Measurements from ENCODE around the gene MTA2.
"Not testable (repeated sequence)": the region's sequence is repeated elsewhere in the genome, so short reads cannot be mapped to it uniquely, and the experiment has no call there.

The MTA2 gene

GRCh38 chr11:62592146-62592815 is 9.4 kb downstream of the MTA2 start:
- DNase-seq: no peak

- DNase-seq: peak; percentile 98
These were observed 10.1 kb downstream of the MTA2 start, which contains the start of gene TUT1 for GRCh38 chr11:62591448-62592145. Gene TUT1 (minus strand): TSS chr11:62591523. CDS start chr11:62591485, 38 bp downstream.

- no peak for DNase-seq
These were observed 12.6 kb downstream of the MTA2 start for GRCh38 chr11:62588966-62589637.

- not testable (repeated sequence) for DNase-seq
These were observed 16.3 kb downstream of the MTA2 start for GRCh38 chr11:62585356-62585755.

- not testable (repeated sequence) for DNase-seq
These were observed 19.9 kb downstream of the MTA2 start for GRCh38 chr11:62581735-62582134.

- DNase-seq: no peak
These were observed 20.5 kb downstream of the MTA2 start for GRCh38 chr11:62580959-62581715.

GRCh38 chr11:62579252-62579651 is 22.4 kb downstream of the MTA2 start:
- DNase-seq: no peak

- DNase-seq: no peak
These were observed 23.1 kb downstream of the MTA2 start for GRCh38 chr11:62578541-62578940.

GRCh38 chr11:62577046-62577714 is 24.5 kb downstream of the MTA2 start:
- DNase-seq: no peak

GRCh38 chr11:62575837-62576236 is 25.8 kb downstream of the MTA2 start:
- DNase-seq: no peak

GRCh38 chr11:62575156-62575555 is 26.5 kb downstream of the MTA2 start:
- no peak for DNase-seq

GRCh38 chr11:62574363-62575071 is 27.1 kb downstream of the MTA2 start:
- DNase-seq: peak; percentile 36

GRCh38 chr11:62573592-62574362 is 27.9 kb downstream of the MTA2 start, which contains the start of gene EEF1G:
Gene EEF1G (minus strand): TSS chr11:62573891. CDS start chr11:62573842, 49 bp downstream.
- peak; percentile 100 for DNase-seq

- no peak for DNase-seq
These were observed 28.6 kb downstream of the MTA2 start for GRCh38 chr11:62573006-62573591.

GRCh38 chr11:62572431-62572830 is 29.2 kb downstream of the MTA2 start:
- no peak for DNase-seq

- DNase-seq: not testable (repeated sequence)
These were observed 30.2 kb downstream of the MTA2 start for GRCh38 chr11:62571493-62571892.

GRCh38 chr11:62570903-62571302 is 30.8 kb downstream of the MTA2 start:
- not testable (repeated sequence) for DNase-seq

GRCh38 chr11:62569611-62570010 is 32.1 kb downstream of the MTA2 start:
- DNase-seq: no peak

- DNase-seq: no peak
These were observed 34.5 kb downstream of the MTA2 start for GRCh38 chr11:62567018-62567633.

- no peak for DNase-seq
These were observed 35.4 kb downstream of the MTA2 start for GRCh38 chr11:62566247-62566646.

All from fibroblast of upper back skin (primary cell).